ENCODE results near the gene FAM221B.

DNA sequence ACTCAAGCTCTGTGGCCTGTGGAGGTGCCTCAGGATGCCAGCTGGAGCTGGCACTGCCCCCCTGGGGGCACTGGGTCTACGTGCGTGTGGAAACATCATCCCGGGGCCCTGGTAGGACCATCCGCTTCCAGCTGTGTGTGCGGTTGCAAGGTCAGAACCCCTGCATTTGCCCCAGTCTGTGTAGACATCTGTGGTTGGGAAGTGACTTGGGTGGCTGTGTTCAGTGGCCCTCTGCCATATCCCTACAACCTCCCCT lies 13.0 kb upstream of the FAM221B start:
- TF ChIP-seq RARB (CRISPR knock-in tag; IDR thresholded peaks at IDR 0.05) (no peak), BACH2 (CRISPR knock-in tag; IDR thresholded peaks at IDR 0.05; ENCODE audit: borderline replicate concordance) (no peak), ESRRG (CRISPR knock-in tag; IDR thresholded peaks at IDR 0.05) (no peak), ZFP3 (CRISPR knock-in tag; IDR thresholded peaks at IDR 0.05) (no peak), PATZ1 (CRISPR knock-in tag; IDR thresholded peaks at IDR 0.05; ENCODE audit: borderline replicate concordance) (no peak), ZC3H10 (CRISPR knock-in tag; IDR thresholded peaks at IDR 0.05) (no peak), CSDC2 (CRISPR knock-in tag; IDR thresholded peaks at IDR 0.05) (no peak), TCF4 (CRISPR knock-in tag; IDR thresholded peaks at IDR 0.05; ENCODE audit: borderline replicate concordance) (no peak)

Data from SK-N-SH treated with all-trans-retinoic acid at 6 μM for 48 hours (cell line).